Upper lobe of right lung (tissue), 1 donor: ENCODE measurements around the gene NFIX. TPM values are rescaled to one million over a fixed set of nuclear protein-coding genes. Genes with fewer than 3 reads are reported as not detected.

Source experiments
- ATAC-seq: fragments of 200-7000 bp; cut with Tn5 transposase; one replicate; pipeline ENCODE4 v1.9.1; 2020; ENCODE audit warnings: mild to moderate bottlenecking, moderate library complexity
- DNase-seq: peaks from one replicate; pipeline ENCODE4 v3.0.0-alpha.2; 2020
- H3K27ac ChIP-seq: fragments of 200-600 bp; one replicate; pipeline ENCODE4 v1.8.0; 2022
- H3K27me3 ChIP-seq: fragments of 200-600 bp; one replicate; pipeline ENCODE4 v1.8.0; 2022; ENCODE audit warnings: mild to moderate bottlenecking
- H3K36me3 ChIP-seq: fragments of 200-600 bp; one replicate; pipeline ENCODE4 v1.8.0; 2022
- H3K4me1 ChIP-seq: fragments of 200-600 bp; one replicate; pipeline ENCODE4 v1.8.0; 2022
- H3K4me3 ChIP-seq: fragments of 200-600 bp; one replicate; pipeline ENCODE4 v1.8.0; 2022; ENCODE audit warnings: mild to moderate bottlenecking
- H3K9me3 ChIP-seq: fragments of 200-600 bp; one replicate; pipeline ENCODE4 v1.8.0; 2022
- CTCF ChIP-seq: fragments of 200-600 bp; IDR thresholded peaks from one replicate; pipeline ENCODE4 v1.8.0; 2022; ENCODE audit warnings: antibody characterized with exemption
- intact Hi-C: fragments of 100-400 bp; cut with DNase I; formaldehyde crosslinking; loops from one replicate; pipeline ENCODE4 v1.11.0; 2022
- total RNA-seq: library from RNA; stranded (reverse); fragmentation: NEBNext Ultra II Directional; extraction: Animal tissue kit (Norgen Biotek cat#: 25700); gene quantifications from one replicate; pipeline ENCODE4 v1.2.1, GENCODE V29; 2021
- donor health status: DM: no; HTN: yes; CAD: no; lungs with severe emphysema.

NFIX gene
- total RNA-seq, 1 donor from 2014 or later, result 168 TPM

- DNase-seq (no peak), ATAC-seq (no peak)
- Histone ChIP-seq H3K9me3 (no peaks in the 10 kb centered on the region), H3K27ac (no peak overlapping the region), H3K4me1 (peaks cover 5% of the 10 kb centered on the region), H3K36me3 (peaks cover 9% of the 10 kb centered on the region), H3K27me3 (no peaks in the 10 kb centered on the region), H3K4me3 (no peak overlapping the region)
- intact Hi-C loops, result no loop called here
- no peak for TF ChIP-seq CTCF
Observed at GRCh38 chr19:13130886-13131490, 135.7 kb downstream of the NFIX start.

- Histone ChIP-seq H3K9me3 (no peaks in the 10 kb centered on the region), H3K27me3 (no peaks in the 10 kb centered on the region), H3K27ac (peak overlapping the region; percentile 58), H3K4me3 (no peak overlapping the region), H3K4me1 (peaks cover 5% of the 10 kb centered on the region), H3K36me3 (peaks cover 20% of the 10 kb centered on the region)
- no peak for TF ChIP-seq CTCF
- DNase-seq (no peak), ATAC-seq (no peak)
- intact Hi-C loops, result no loop called here
Observed at GRCh38 chr19:13132471-13133180, 137.4 kb downstream of the NFIX start.

GRCh38 chr19:13133241-13133870 is 138.1 kb downstream of the NFIX start:
- TF ChIP-seq CTCF, result no peak
- H3K27me3 ChIP-seq, result no peaks in the 10 kb centered on the region
- H3K27ac ChIP-seq, result peak overlapping the region; percentile 58
- H3K4me1 ChIP-seq, result peaks cover 5% of the 10 kb centered on the region
- H3K4me3 ChIP-seq, result no peak overlapping the region
- ATAC-seq, result no peak
- intact Hi-C loops, result no loop called here
- no peak for DNase-seq
- no peaks in the 10 kb centered on the region for H3K9me3 ChIP-seq
- H3K36me3 ChIP-seq, result peaks cover 27% of the 10 kb centered on the region

GRCh38 chr19:13134626-13135025 is 139.4 kb downstream of the NFIX start:
- Histone ChIP-seq H3K27me3 (no peaks in the 10 kb centered on the region), H3K36me3 (peaks cover 34% of the 10 kb centered on the region), H3K4me3 (no peak overlapping the region), H3K9me3 (no peaks in the 10 kb centered on the region), H3K4me1 (peaks cover 5% of the 10 kb centered on the region), H3K27ac (peak overlapping the region; percentile 60)
- no peak for TF ChIP-seq CTCF
- intact Hi-C loops, result no loop called here
- DNase-seq (no peak), ATAC-seq (peak; percentile 95)

GRCh38 chr19:13135068-13136062 is 140.1 kb downstream of the NFIX start:
- H3K36me3 ChIP-seq, result peaks cover 34% of the 10 kb centered on the region
- no peak overlapping the region for H3K4me3 ChIP-seq
- ATAC-seq (no peak), DNase-seq (no peak)
- peaks cover 5% of the 10 kb centered on the region for H3K4me1 ChIP-seq
- H3K9me3 ChIP-seq, result no peaks in the 10 kb centered on the region
- H3K27ac ChIP-seq, result peak overlapping the region; percentile 24
- no peak for TF ChIP-seq CTCF
- H3K27me3 ChIP-seq, result no peaks in the 10 kb centered on the region
- intact Hi-C loops, result no loop called here
